Parathyroid adenoma (tissue), 2 donors: Measurements from ENCODE around the gene PDRG1.
A peak's percentile ranks its signal among the peaks of the same experiment; 100 is the strongest.

Experiments
- H2AFZ ChIP-seq: fragments of 300-600 bp; sonication (generic); one replicate; pipeline ENCODE4 v1.7.0; 2017; ENCODE audit warnings: antibody characterized with exemption, mild to moderate bottlenecking
- H3K27ac ChIP-seq: fragments of 300-600 bp; sonication (generic); one replicate; pipeline ENCODE4 v1.7.0; 2017
- H3K27me3 ChIP-seq: fragments of 300-600 bp; sonication (generic); one replicate; pipeline ENCODE4 v1.7.0; 2017; ENCODE audit warnings: low read length; ENCODE audit not compliant: control insufficient read depth, insufficient read depth
- H3K36me3 ChIP-seq: fragments of 300-600 bp; sonication (generic); one replicate; pipeline ENCODE4 v1.7.0; 2017; ENCODE audit warnings: low read length; ENCODE audit not compliant: control insufficient read depth, insufficient read depth
- H3K4me1 ChIP-seq: fragments of 300-600 bp; sonication (generic); one replicate; pipeline ENCODE4 v1.7.0; 2017; ENCODE audit warnings: control low read depth
- H3K4me2 ChIP-seq: fragments of 300-600 bp; sonication (generic); one replicate; pipeline ENCODE4 v1.7.0; 2017; ENCODE audit warnings: low read length
- H3K4me3 ChIP-seq: fragments of 300-600 bp; sonication (generic); one replicate; pipeline ENCODE4 v1.7.0; 2017; ENCODE audit warnings: low read depth, low read length
- H3K79me2 ChIP-seq: fragments of 300-600 bp; sonication (generic); one replicate; pipeline ENCODE4 v1.7.0; 2017; ENCODE audit warnings: control low read depth
- H3K9ac ChIP-seq: fragments of 300-600 bp; sonication (generic); one replicate; pipeline ENCODE4 v1.7.0; 2017; ENCODE audit warnings: mild to moderate bottlenecking
- H3K9me3 ChIP-seq: fragments of 300-600 bp; sonication (generic); one replicate; pipeline ENCODE4 v1.7.0; 2017; ENCODE audit warnings: low read length; ENCODE audit not compliant: control insufficient read depth
- CTCF ChIP-seq: fragments of 300-600 bp; sonication (generic); IDR thresholded peaks from one replicate; pipeline ENCODE4 v1.7.0; 2017; ENCODE audit warnings: antibody characterized with exemption, mild to moderate bottlenecking
- donor health status: primary hyperparathyroidism.

PDRG1 gene

DNA sequence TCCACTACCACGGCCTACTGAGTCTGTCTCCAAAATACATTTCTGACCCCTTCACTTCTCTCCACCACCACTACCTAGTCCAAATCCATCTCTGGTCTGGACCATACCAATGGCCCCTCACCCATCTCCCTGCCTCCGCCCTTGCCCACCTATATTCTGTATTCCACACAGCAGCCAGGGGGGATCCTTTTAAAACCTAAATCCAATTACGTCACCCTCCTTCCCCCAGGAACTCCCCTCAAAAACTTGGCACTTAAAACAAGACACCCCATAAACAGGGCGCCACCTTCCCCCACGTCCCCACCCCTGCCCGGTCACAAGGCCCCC lies 680 bp downstream of the PDRG1 start:
- Histone ChIP-seq H3K27ac (peak overlapping the region; percentile 100), H3K27me3 (no peaks in the 10 kb centered on the region), H3K36me3 (no peaks in the 10 kb centered on the region), H3K9ac (peak overlapping the region; percentile 100), H3K9me3 (no peaks in the 10 kb centered on the region), H3K4me1 (peaks cover 39% of the 10 kb centered on the region), H2AFZ (no peak overlapping the region), H3K79me2 (peaks cover 22% of the 10 kb centered on the region), H3K4me2 (peak overlapping the region; percentile 96), H3K4me3 (peak overlapping the region; percentile 90)
- no peak for TF ChIP-seq CTCF

DNA sequence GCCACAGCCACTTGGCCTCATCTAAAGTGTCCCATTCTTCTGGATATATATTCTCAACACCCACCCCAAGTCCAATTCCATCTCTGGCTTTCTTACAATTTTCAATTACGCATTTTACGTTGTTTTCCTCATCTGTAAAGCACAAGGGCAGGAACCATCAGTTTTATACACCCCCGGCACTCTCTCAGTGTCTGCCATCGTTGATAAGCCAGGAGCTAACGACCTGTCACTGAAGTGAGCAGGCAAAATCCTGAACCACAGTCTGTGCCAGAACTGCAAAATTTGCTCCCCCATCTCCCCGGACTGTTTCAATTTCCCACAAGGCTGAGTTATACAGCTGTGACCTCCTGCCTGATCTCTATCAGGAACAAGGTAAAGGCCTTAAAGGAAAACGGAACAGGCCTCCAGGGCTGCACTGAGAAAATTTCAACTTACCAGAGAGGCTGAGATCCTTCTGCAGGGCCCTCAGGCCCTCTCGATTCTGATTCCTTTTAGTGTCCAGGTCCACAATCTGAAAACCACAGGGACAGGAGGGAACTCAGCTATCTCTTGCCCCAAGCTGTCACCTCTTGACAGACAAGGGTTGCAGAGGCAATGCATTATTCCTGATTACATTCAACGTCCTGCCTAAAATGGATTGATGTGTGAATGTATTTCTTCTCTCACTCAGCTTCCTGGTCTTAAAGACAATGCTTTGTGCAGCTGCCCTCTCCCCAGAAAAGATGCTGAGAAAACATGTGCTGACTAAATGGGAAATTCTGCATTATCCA lies 1.8 kb downstream of the PDRG1 start:
- Histone ChIP-seq H3K36me3 (no peaks in the 10 kb centered on the region), H3K4me2 (peak overlapping the region; percentile 96), H2AFZ (no peak overlapping the region), H3K4me1 (peaks cover 50% of the 10 kb centered on the region), H3K79me2 (peaks cover 22% of the 10 kb centered on the region), H3K9ac (peak overlapping the region; percentile 100), H3K27ac (peak overlapping the region; percentile 100), H3K27me3 (no peaks in the 10 kb centered on the region), H3K9me3 (no peaks in the 10 kb centered on the region), H3K4me3 (peak overlapping the region; percentile 90)
- no peak for TF ChIP-seq CTCF

GRCh38 chr20:31948008-31948407 lies 3.8 kb downstream of the PDRG1 start:
- Histone ChIP-seq H3K9me3 (no peaks in the 10 kb centered on the region), H3K27ac (peak overlapping the region; percentile 100), H3K4me2 (no peak overlapping the region), H3K4me1 (peaks cover 69% of the 10 kb centered on the region), H3K9ac (no peak overlapping the region), H3K36me3 (no peaks in the 10 kb centered on the region), H3K79me2 (peaks cover 22% of the 10 kb centered on the region), H2AFZ (no peak overlapping the region), H3K27me3 (no peaks in the 10 kb centered on the region), H3K4me3 (no peak overlapping the region)
- no peak for TF ChIP-seq CTCF

- TF ChIP-seq CTCF = no peak
- H3K4me3 ChIP-seq = no peak overlapping the region
- no peaks in the 10 kb centered on the region for H3K36me3 ChIP-seq
Measured at GRCh38 chr20:31945785-31946184, 6.1 kb downstream of the PDRG1 start.

DNA sequence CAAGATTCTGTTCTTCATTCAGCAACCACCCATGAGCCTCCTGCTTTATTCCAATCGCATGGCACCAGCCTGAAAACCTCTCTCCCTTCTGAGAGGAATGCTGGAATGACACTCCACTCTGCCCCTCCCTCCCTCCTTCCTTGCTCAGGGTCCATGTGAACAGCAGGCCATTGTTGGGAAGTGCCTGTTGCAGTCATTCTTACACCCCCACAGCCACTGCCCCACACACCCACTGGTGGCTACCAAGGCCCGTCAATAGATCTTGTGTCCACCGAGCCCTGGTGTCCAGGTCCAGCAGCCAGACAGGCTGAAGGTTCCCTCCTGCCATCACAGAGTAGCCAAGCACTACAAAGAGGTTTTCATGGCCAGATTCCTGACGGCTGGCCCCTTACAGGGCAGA lies 6.5 kb downstream of the PDRG1 start:
- Histone ChIP-seq H3K9me3 (no peaks in the 10 kb centered on the region), H3K79me2 (peaks cover 7% of the 10 kb centered on the region), H3K36me3 (no peaks in the 10 kb centered on the region), H3K4me1 (peaks cover 88% of the 10 kb centered on the region), H2AFZ (no peak overlapping the region), H3K4me3 (no peak overlapping the region), H3K9ac (no peak overlapping the region), H3K27me3 (no peaks in the 10 kb centered on the region), H3K4me2 (peak overlapping the region; percentile 48), H3K27ac (peak overlapping the region; percentile 100)
- no peak for TF ChIP-seq CTCF

More at GRCh38 chr20:31945785-31946184, 6.1 kb downstream of the PDRG1 start:
- H3K79me2 ChIP-seq = peaks cover 12% of the 10 kb centered on the region
- H3K4me1 ChIP-seq = peaks cover 84% of the 10 kb centered on the region
- no peaks in the 10 kb centered on the region for H3K27me3 ChIP-seq
- peak overlapping the region; percentile 48 for H3K4me2 ChIP-seq
- H3K9me3 ChIP-seq = no peaks in the 10 kb centered on the region
- peak overlapping the region; percentile 33 for H3K9ac ChIP-seq
- peak overlapping the region; percentile 100 for H3K27ac ChIP-seq
- no peak overlapping the region for H2AFZ ChIP-seq
